HEK293 (cell line): Measurements from ENCODE around the gene SLC25A13.

Experiments used
- CTCF ChIP-seq: fragments of 450-650 bp; formaldehyde crosslinking; IDR thresholded peaks from 2 replicates; pipeline ENCODE4 v1.5.1; 2016; ENCODE audit warnings: missing biosample characterization, missing genetic modification characterization
- MEIS1 ChIP-seq: sonication (generic); formaldehyde crosslinking; IDR thresholded peaks from 2 replicates; pipeline ENCODE4 v1.8.1; 2022; ENCODE audit warnings: missing genetic modification reagents, mild to moderate bottlenecking, borderline replicate concordance
- PBX3 ChIP-seq: sonication (generic); formaldehyde crosslinking; IDR thresholded peaks from 2 replicates; pipeline ENCODE4 v1.8.1; 2022; ENCODE audit warnings: mild to moderate bottlenecking, moderate library complexity, missing genetic modification reagents
- ZNF274 ChIP-seq, 2 experiments: fragments of 200-500 bp in 1 of 2; fragments of 450-650 bp in 1 of 2; sonication (Bioruptor generic) in 1 of 2; formaldehyde crosslinking in 1 of 2; IDR thresholded peaks; 2 replicates each; pipeline versions ENCODE4 v1.5.1 to v1.6.1; 2014 to 2016; ENCODE audit warnings: borderline replicate concordance in 1 of 2, inconsistent platforms in 1 of 2, low read length in 1 of 2, missing biosample characterization in 1 of 2, missing genetic modification characterization in 1 of 2
- ZNF600 ChIP-seq: fragments of 450-650 bp; formaldehyde crosslinking; IDR thresholded peaks from 2 replicates; pipeline ENCODE4 v1.5.1; 2016; ENCODE audit warnings: missing biosample characterization, missing genetic modification characterization
- ZNF704 ChIP-seq: fragments of 450-650 bp; formaldehyde crosslinking; IDR thresholded peaks from 2 replicates; pipeline ENCODE4 v1.5.1; 2016; ENCODE audit warnings: missing biosample characterization, missing genetic modification characterization

- no peak for TF ChIP-seq MEIS1 (CRISPR knock-in tag)
- TF ChIP-seq PBX3 (CRISPR knock-in tag), result no peak
- TF ChIP-seq ZNF600, result no peak
- TF ChIP-seq CTCF (tag by site-specific recombination), result no peak
- TF ChIP-seq ZNF274 (IDR thresholded peaks at IDR 0.05; ENCODE audit: low read length), result no peak
- no peak for TF ChIP-seq ZNF274 (tag by site-specific recombination; IDR thresholded peaks at IDR 0.05; ENCODE audit: borderline replicate concordance)
- TF ChIP-seq ZNF704 (tag by site-specific recombination), result no peak
These were observed 436 bp upstream of the SLC25A13 start for GRCh38 chr7:96322373-96322695.
